ENCODE measurements around the gene POLR3H.

Gene POLR3H

GRCh38 chr22:41530890-41531714, 13.2 kb downstream of the POLR3H start:
- H3K4me3 ChIP-seq (ENCODE audit: low read length) = no peak overlapping the region
- TF ChIP-seq, protein P1, sequence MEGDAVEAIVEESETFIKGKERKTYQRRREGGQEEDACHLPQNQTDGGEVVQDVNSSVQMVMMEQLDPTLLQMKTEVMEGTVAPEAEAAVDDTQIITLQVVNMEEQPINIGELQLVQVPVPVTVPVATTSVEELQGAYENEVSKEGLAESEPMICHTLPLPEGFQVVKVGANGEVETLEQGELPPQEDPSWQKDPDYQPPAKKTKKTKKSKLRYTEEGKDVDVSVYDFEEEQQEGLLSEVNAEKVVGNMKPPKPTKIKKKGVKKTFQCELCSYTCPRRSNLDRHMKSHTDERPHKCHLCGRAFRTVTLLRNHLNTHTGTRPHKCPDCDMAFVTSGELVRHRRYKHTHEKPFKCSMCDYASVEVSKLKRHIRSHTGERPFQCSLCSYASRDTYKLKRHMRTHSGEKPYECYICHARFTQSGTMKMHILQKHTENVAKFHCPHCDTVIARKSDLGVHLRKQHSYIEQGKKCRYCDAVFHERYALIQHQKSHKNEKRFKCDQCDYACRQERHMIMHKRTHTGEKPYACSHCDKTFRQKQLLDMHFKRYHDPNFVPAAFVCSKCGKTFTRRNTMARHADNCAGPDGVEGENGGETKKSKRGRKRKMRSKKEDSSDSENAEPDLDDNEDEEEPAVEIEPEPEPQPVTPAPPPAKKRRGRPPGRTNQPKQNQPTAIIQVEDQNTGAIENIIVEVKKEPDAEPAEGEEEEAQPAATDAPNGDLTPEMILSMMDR (IDR thresholded peaks at IDR 0.05; ENCODE audit: insufficient read depth, low read depth, low read length, missing control alignments) = no peak
- DNase-seq (ENCODE audit: low read depth) = no peak

- no peak overlapping the region for H3K4me3 ChIP-seq (ENCODE audit: low read length)
- DNase-seq (ENCODE audit: low read depth) = no peak
- TF ChIP-seq, protein P1 (IDR thresholded peaks at IDR 0.05; ENCODE audit: insufficient read depth, low read depth, low read length, missing control alignments) = no peak
Measured at GRCh38 chr22:41528938-41529561, 15.2 kb downstream of the POLR3H start.

DNA sequence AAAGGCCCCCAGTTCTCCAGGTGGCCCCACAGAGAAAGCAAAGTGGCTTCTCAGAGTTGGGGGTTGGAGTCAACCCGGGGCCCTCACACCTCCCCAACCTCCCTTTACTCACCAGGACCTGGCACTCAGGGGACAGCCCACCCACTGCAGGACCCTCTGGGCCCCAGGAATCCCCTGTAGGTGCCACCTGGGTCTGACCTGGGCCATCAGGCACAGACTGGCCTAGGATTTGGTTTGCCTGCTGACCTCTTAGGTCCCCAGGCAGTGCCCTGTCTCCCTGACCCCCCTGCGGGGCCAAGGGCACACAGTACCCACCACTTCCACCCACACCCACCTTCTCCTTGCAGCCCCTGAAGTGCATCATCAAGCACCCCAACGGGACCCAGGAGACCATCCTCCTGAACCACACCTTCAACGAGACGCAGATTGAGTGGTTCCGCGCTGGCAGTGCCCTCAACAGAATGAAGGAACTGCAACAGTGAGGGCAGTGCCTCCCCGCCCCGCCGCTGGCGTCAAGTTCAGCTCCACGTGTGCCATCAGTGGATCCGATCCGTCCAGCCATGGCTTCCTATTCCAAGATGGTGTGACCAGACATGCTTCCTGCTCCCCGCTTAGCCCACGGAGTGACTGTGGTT, 16.0 kb downstream of the POLR3H start:
- no peak for DNase-seq (ENCODE audit: low read depth)
- TF ChIP-seq, protein P1 (IDR thresholded peaks at IDR 0.05; ENCODE audit: insufficient read depth, low read depth, low read length, missing control alignments) = no peak
- no peak overlapping the region for H3K4me3 ChIP-seq (ENCODE audit: low read length)

DNA sequence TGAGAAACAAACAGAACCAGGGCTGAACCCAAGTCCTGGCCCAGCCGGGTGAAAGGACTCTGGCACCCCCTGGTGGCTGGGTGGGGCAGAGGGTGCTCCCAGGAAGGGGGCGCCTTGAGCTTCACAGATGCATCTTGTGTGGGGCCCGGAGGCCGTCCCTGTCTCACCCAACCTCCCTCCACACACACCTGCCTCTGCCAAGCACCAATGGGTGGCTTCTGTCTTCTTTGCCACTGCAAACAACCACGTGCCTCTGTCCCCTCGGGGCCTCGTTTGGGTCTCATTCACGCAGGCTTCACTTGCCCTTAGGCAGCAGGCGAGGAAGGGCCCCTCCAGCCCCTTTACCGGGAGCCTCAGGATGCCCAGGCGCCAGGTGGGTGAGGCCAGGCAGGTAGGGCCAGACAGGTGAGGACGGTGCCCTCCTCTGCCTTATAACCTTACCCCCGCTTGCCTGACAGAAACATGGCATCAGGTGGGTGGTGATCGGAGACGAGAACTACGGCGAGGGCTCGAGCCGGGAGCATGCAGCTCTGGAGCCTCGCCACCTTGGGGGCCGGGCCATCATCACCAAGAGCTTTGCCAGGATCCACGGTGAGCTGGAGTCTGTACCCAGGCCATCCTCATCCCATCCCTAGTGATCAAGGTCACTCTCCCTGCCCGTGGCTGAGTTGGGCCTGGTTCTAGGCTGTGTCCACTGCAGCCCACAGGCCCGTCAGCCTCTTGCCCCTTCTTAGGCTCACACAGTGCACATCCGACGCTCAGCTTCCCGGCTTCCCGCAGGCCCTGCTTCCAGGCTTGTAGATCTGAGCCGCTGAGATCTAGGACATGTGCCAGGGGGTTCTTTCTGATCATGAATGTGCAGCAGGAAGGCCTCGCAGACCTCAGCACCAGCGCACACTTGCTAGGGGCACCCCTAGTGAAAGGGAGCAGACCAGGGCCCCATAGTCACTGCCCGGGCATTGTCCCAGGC, 17.2 kb downstream of the POLR3H start:
- DNase-seq (ENCODE audit: low read depth) = peak; percentile 43
- no peak overlapping the region for H3K4me3 ChIP-seq (ENCODE audit: low read length)
- TF ChIP-seq, protein P1 (IDR thresholded peaks at IDR 0.05; ENCODE audit: insufficient read depth, low read depth, low read length, missing control alignments) = peak; percentile 77

- H3K4me3 ChIP-seq (ENCODE audit: low read length) = no peak overlapping the region
- TF ChIP-seq, protein P1 (IDR thresholded peaks at IDR 0.05; ENCODE audit: insufficient read depth, low read depth, low read length, missing control alignments) = no peak
- no peak for DNase-seq (ENCODE audit: low read depth)
Measured at GRCh38 chr22:41526226-41526829, 17.9 kb downstream of the POLR3H start.
